ENCODE data around the gene DAP.
"Not testable (repeated sequence)": the region's sequence is repeated elsewhere in the genome, so short reads cannot be mapped to it uniquely, and the experiment has no call there.

Gene DAP

DNA sequence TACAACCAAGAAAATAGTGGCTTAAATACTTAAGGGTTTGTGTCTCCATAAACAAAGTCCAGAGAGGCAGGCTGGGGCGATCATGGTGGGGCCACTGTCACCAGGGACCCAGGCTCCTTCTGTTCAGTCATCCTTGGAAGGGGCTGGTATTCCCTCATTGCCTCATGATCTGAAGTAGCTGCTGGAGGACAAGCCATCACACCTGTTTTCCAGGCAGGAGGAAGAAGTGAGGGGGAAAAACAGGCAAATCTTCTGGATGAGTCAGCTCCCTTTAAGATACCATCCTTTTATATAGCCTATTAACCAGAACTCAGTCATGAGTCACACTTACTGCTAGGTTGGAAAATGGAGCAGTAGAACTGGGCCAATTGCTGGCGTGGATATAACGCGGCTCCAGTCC is 92.3 kb downstream of the DAP start:
- no peak for DNase-seq
- H3K27me3 ChIP-seq, result no peaks in the 10 kb centered on the region
- no peaks in the 10 kb centered on the region for H3K9me3 ChIP-seq
- no peak for TF ChIP-seq CTCF (IDR thresholded peaks at IDR 0.05; ENCODE audit: low read depth, low read length)
- H3K4me3 ChIP-seq (ENCODE audit: low read depth, low read length), result no peak overlapping the region
- peaks cover 8% of the 10 kb centered on the region for H3K4me1 ChIP-seq
- no peaks in the 10 kb centered on the region for H3K36me3 ChIP-seq

DNA sequence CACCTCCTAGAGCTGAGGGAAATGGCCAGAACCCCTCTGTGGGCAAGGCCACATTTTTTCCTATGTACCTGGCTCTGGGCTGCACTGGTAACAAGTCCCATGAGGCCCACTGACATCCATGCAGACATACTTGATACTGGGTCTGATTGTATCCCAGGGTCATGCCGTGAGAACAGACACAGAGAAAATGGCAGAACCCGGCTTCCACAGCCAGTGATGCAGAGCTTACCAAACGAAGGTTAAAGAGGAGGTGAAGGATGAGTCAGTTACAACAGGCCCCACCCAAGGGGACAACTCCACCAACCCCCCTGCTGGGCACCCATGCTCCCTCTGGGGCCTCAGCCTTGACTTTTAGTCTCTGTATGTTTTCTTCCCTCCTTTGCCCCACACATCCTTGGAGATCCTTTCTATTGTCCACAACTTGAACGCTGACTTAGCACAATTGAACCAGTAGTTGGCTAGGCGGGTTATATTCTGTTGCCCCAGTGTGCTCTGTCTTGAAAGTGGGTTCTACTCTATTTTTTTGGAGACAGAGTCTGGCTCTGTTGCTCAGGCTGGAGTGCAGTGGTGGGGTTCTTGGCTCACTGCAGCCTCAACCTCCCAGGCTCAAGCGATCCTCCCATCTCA is 93.5 kb downstream of the DAP start:
- no peak for TF ChIP-seq CTCF (IDR thresholded peaks at IDR 0.05; ENCODE audit: low read depth, low read length)

DNA sequence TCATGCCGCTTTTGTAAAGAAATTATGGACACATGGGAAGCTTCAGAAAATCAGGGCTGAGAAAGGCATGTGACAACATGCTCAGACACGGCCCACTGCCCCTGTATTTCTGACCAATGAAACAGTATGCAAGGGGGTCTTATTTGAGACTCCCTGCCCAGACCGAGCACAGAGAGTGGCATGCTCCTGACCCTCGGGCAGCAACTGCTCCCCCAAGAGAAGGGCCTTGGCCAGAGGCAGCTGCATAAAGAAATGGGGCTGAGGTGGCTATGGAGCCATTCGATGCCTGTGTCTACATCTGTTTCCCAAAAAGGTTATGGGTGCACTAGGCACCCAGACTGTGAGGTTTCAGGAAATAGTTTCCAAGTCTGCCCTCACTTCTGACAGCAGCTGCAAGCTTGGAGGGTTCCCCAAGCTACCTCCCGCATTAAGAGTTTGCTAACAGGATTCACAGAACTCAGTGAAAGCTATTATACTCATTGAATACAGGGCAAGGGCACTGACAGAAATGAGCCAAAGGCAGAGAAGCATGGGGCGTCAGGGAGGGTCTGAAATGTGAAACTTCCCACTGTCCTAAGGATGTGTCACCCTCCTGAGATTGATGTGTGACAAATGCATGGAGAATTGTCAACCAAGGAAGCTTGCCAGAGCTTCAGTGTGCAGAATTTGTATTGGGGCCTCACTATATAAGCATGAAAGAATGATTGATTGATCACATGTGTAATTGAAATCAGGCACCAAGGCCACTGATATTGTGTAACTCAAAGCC is 94.3 kb downstream of the DAP start:
- no peak for TF ChIP-seq CTCF (IDR thresholded peaks at IDR 0.05; ENCODE audit: low read depth, low read length)
- Histone ChIP-seq H3K4me1 (peaks cover 17% of the 10 kb centered on the region), H3K27me3 (no peaks in the 10 kb centered on the region), H3K9me3 (no peaks in the 10 kb centered on the region), H3K4me3 (ENCODE audit: low read depth, low read length) (no peak overlapping the region), H3K36me3 (no peaks in the 10 kb centered on the region)
- no peak for DNase-seq

More for the DNA sequence above, 93.5 kb downstream of the DAP start:
- Histone ChIP-seq H3K9me3 (no peaks in the 10 kb centered on the region), H3K4me3 (ENCODE audit: low read depth, low read length) (no peak overlapping the region), H3K36me3 (no peaks in the 10 kb centered on the region), H3K4me1 (peaks cover 17% of the 10 kb centered on the region), H3K27me3 (no peaks in the 10 kb centered on the region)
- DNase-seq, result no peak

DNA sequence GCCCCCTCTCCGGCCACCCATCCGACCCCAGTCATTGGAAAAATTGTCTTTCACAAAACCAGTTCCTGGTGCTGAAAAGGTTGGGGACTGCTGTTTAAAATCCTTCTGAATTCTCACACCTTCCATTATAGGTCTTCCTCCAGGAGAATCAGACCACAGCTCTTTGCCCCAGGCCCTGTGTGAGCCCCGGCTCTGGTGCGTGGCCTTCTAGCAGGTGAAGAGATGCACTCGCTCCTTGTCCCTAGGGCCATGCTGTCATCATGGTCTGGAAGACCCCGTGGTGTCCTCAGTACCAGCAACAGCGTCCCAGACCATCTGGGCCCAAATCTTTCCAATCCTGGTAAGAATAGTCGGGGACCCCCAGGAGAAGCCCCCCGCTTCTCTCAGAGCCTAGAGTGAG is 95.2 kb downstream of the DAP start:
- TF ChIP-seq CTCF (IDR thresholded peaks at IDR 0.05; ENCODE audit: low read depth, low read length), result no peak
- no peaks in the 10 kb centered on the region for H3K27me3 ChIP-seq
- no peak overlapping the region for H3K4me3 ChIP-seq (ENCODE audit: low read depth, low read length)
- DNase-seq, result no peak
- peaks cover 15% of the 10 kb centered on the region for H3K4me1 ChIP-seq
- H3K9me3 ChIP-seq, result no peaks in the 10 kb centered on the region
- H3K36me3 ChIP-seq, result no peaks in the 10 kb centered on the region

GRCh38 chr5:10664180-10664769 is 96.8 kb downstream of the DAP start:
- H3K4me1 ChIP-seq, result peaks cover 15% of the 10 kb centered on the region
- not testable (repeated sequence) for H3K27me3 ChIP-seq; H3K4me3 ChIP-seq (ENCODE audit: low read depth, low read length); H3K36me3 ChIP-seq; DNase-seq; H3K9me3 ChIP-seq

DNA sequence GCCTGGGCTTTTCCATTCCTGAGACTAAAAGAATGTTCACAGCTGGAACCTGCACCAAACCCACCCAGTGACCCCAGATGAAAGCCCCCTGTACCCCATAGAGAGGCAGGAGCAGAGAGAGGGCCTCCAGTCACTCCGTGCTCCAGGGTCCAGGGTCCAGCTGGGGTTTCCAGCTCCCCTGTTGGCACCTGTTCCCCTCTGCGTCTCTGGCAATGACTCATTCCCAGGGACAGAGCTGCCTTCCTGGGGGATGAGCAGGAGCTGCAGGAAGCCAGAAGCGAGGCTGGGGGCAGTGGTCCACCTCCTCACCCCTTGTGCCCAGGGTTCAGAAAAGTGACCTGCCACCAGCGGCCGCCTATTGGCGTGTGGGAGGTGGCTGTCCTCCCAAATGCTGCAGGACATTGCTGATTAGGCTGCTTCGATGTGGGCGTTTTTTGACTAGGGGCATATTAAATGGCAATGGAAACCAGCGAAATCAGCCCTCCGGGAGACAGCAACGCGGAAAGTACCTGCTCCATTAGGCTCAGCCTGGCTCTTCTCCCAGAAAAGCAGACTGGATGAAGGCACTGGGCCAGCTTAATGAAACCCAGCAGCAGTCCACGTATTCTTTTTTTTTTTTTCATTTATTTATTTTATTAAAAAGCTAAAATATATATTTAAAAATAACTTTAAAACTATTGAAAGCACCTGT is 97.4 kb downstream of the DAP start:
- Histone ChIP-seq H3K4me3 (ENCODE audit: low read depth, low read length) (peak overlapping the region; percentile 35), H3K36me3 (no peaks in the 10 kb centered on the region), H3K27me3 (no peaks in the 10 kb centered on the region), H3K9me3 (no peaks in the 10 kb centered on the region), H3K4me1 (peaks cover 15% of the 10 kb centered on the region)
- TF ChIP-seq CTCF (IDR thresholded peaks at IDR 0.05; ENCODE audit: low read depth, low read length), result no peak; the same call in 1 of the 2 replicates
- peak; percentile 75 for DNase-seq

All from BE2C (cell line).